DMS114 treated with DMSO at 0.1 percent for 48 hours (cell line): ENCODE results near the gene XPO4.
"Not testable (repeated sequence)": the region's sequence is repeated elsewhere in the genome, so short reads cannot be mapped to it uniquely, and the experiment has no call there.

Source experiments
- DNase-seq: peaks from one replicate; lab custom pipeline; 2025; ENCODE audit not compliant: unreplicated experiment; lab: John Stamatoyannopoulos, UW

XPO4 gene

DNA sequence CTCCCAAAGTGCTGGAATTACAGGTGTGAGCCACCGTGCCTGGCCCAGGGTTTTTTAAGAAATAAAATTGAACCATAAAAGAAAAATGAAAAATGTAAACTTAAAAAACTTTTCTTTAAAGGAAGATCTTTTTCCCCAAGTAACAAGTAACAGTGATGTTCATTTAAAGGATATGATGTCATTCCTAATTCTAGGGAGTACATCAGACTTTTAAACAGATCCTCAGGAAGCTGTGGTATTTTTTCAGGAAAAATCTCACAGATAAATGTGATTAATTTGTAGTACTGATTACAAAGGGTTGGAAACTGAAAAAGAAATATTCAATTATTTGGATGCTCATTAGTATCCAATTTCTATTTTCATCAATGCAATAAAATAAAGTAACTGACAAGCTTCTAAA lies 114.2 kb downstream of the XPO4 start:
- no peak for DNase-seq

DNA sequence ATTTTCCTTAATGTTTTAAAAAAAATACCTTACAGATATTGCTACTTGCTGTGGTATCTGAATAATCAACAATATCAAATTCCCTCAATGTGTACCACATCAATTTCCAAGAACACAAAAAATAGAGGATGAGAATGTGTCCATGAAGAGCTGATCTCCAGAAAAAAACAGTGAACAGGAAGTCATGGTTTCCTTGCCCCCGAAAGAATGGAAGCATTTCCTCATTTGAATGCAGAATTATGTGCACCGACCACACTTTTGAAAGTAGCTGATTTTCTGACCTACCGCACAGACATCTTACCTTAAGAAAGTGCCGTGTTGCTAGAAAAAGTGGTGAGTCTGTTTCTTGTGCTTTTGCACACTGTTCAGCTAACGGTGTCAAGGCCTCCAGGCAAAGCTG lies 115.4 kb downstream of the XPO4 start:
- DNase-seq: no peak

DNA sequence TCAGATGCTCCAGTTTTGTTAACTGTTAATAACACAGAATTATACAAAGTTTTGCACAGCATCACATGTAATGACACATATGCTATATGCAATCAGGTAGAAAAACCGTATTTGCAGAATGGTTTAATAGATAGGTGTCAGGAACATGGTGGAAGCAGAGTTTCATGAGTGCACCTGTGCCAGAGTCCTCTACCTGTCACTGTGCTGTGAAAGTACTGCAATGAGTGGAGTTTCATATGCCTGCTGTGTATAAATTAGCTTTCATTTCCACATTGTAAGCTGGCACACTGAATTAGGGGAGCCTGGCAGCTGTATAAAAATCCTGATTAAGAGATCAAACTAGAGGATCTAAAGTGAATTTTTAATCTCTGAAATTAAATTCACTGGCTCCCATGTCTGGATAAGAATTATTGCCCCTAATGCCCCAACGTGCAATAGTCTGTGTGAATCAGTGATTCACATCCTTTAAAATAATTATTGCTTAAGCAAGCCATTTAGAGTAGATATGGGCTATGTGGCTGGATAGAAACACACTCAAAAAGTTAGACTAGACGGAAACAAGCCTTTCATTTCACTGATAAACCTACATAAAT lies 120.3 kb downstream of the XPO4 start:
- DNase-seq: no peak

DNA sequence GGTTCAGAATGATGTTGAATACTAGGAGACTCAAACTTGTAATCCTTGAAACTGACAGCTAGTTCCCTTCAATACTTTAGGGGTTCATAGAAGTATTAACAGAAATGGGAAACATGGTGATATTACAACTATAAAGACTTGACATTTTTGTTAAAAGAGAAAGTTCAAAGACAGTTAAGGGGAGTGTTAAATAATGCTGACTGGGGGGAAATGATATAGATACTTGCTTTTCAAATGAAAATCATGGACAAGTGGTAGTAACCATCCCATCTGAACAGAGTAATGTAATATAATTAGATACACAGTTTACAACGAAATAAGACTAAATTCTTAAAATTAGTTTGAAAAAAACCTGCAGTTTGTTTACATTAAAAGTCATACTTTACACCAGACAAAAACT lies 122.2 kb downstream of the XPO4 start:
- DNase-seq: no peak

DNA sequence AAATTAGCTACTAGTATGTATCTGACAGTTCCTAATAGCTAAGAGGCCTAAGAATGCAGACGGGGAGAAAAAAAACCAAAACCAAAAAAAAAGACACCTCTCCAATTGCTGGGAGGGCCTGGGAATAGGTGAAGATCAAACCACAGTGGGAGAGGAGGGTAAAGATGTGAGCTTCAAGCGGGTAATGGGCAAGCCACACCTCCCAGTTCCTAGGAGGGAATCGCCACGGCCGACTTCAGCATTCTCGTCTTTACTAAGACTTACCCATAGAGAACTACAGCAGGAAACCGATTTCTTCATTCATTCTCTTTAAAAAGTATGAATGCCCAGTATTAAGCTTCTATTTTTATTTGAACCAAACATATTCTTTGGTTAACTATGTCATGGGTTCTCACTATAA lies 123.1 kb downstream of the XPO4 start:
- no peak for DNase-seq

DNA sequence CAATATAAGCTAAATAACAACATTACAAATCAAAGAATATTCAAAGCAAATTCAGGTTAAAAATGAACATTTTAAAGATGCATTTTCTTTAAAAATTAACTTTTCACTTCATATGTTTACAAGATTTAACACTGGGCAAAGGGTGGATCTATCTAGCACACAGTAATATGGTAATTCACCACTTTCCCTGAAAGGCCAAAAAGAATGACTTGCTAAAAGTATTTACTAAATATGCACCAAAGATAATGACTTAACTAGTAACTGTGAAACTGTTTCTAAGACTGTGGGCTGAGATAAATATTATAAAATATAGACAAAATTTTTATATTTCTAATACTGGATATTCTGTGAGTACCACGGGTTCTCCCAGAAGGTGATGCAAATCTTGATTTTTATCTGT lies 124.2 kb downstream of the XPO4 start:
- DNase-seq: no peak

DNA sequence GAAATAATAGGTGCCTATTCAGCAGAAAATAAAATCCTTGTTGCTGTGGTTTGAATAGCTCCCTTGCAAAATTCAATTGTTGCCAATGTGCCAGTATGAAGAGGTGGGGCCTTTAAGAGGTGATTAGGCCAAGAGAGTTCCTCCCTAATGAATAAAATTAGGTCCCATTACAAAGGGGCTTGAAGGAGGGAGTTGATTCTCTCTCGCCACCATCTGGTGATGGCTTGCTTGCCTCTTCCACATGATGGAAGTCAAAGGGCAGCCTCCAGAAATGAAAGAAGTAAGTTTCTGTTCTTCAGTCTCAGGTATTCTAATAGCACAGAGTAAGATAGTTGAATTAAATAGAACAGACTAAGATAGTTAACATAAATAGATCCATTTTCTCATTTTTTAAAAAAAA lies 125.8 kb downstream of the XPO4 start:
- DNase-seq: no peak

DNA sequence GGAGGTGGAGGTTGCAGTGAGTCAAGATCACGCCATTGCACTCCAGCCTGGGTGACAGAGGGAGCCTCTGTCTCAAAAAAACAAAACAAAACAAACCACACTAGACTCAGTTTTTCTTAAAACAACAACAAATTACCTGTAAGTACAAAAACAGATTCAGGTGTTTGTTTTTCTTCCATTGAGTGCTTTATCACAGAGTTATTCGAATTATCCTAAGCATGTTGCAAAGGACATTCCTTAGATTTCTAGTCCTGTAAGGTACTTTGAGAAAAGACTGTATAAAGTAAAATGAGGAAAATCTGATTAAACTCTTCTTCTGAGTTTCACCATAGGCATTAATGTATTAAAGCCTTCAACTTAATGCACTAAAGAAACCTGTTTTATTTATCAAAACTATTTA lies 126.6 kb downstream of the XPO4 start:
- no peak for DNase-seq

DNA sequence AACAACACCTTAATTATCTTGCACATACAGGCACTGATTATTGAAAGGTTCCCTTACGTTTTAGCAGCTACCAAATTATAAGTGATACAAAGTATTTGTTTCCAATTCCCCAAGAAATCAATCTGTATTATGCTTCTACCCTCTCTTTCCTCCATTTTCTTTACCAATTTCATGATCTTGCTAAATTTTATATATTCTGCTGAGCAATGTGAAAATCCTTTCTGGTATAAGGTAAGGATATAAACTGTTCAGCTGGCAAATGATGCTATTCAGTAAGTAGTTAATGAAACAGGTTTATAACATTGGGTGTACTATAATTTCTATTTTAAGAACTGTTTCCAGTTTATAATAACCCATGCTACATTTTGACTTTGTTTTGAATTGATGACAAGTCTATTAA lies 127.8 kb downstream of the XPO4 start:
- no peak for DNase-seq

DNA sequence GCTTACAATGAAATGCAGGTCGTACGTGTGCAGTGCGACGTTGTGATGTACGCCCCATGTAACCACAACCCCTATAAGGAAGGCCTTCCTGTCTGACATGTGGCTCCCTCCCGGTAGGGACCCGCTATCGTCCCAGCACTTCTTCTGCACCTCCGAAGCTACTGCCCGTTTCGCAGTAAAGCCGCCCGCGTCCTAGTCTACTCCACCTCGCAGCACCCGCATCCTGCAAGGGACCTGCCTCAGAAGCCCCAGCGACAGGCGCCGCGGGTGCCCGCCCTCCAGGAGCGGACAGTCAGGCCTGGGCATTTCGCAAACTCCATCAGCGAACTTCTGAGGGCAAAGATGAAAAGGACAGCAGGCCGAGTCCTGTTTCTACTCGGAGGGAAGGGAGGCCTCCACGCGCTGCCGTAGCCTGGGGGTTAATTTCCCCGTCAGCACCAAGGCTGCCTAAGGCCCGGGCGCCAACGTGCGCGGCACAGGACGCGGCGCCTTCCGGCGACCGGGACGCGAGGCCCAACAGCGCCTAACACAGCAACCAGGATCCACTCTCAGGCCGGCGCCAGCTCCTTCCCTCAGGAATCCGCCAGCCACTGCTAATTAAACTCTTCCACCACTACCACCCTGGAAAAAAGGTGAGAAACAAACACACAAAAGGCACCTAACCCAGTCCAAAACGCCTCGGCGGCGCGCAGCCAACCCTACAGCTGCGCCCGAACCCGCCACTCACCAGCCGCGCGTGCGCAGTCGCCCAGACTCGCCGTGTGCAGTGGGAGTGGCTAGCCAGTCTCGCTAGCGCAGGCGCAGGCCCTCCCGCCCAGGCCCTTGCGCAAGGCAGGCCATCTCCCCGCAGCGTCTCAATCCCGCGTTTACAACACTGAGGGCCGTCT lies 129.1 kb downstream of the XPO4 start, which contains the start of gene EEF1AKMT1:
Gene EEF1AKMT1, minus strand, starts transcription at position 768 of the 887 bp plus-strand sequence. CDS start 16,363 bp downstream, outside the sequence.
- DNase-seq: peak; percentile 68

DNA sequence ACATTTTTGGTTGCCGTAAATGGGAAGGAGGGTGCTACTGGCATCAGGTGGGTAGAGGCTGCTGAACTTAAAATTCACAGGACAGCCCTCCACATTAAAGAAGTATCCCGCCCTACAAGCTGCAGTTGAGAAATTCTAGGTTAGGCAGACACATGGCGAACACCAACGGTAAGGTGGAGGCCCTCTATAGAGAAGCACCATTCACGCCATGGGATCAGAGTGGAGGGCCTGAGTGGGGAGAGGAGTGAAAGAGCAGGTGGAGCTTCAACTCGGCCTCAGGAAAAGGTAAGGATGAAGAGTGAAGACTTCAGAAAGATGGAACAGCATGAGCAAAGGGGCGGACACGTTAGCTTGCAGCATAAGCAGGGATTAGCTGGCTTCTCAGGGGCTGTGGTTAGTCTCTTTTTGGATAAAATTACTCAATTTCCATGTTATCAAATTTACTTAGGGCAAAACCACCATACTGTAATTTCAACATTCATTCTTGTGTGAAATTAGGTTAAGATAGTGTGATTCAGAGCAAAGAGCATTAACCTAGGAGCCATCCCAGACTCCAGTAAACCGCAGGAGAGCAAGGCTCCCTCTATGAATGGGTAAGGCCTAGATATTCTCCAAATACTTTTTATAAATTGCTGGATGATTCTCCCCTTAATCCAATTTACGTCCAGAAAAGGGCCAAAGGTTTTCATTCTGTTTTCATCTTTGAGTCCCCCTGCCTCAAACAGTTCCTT lies 130.0 kb downstream of the XPO4 start:
- DNase-seq: no peak

DNA sequence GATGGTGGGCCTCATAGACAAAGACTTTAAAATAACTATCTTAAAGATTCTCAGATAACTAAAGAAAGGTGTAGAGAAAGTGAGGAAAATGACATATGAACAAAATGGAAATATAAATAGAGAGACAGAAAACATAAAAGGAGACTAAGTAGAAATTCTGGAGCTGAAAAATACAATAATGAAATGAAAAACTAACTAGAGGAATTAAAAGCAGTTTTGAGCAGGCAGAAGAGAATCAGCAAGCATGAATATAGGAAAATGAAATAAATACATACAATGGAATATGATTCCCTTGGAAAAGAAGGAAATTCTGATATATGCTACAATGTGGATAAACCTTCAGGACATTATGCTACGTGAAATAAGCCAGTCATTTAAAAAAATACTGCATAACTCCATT lies 132.7 kb downstream of the XPO4 start:
- DNase-seq: no peak

DNA sequence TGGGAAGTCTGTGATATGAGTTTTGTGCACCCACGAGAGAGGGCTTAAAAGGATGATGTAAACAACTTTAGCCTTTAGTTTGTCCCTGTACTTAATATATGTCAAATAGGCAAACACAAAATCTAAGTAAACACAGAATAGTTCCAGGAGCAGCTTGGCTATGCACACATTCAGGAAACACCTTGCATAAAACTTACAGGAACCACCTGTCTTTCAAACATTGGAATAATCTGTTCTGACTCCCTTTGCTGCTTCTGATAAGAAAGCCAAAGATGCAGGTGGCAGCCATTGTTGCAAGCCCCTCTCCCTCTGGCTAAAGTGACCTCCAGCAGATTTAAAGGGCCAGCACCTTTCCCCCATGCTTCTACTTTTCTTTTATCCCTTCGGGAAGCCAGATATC lies 133.5 kb downstream of the XPO4 start:
- no peak for DNase-seq

DNA sequence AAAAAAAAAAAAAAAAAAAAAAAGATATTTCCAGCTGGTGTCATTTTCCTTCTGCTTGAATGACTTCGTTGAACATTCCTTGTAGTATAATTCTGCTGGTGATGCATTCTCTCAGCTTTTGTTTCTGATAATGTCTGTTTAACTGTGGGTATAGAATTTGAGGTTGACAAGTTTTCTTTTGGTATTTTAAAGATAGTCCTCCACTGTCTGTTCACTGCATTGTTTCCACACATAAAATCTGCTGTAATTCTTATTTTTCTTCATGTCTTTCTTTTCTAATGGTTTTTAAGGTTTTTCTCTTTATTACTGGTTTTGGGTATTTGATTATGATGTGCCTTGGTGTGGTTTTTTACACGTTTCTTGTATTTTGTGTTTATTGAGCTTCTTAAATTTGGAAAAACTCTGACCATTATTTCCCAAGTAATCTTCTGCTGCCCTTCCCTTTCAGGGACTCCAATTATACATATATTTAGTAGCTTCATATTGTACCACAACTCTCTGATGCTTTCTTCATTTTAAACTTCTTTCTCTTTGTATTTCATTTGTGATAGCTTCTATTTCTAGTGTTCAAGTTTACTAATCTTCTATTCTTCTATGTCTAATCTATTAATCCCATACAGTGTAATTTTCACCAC lies 135.1 kb downstream of the XPO4 start:
- DNase-seq: no peak

DNA sequence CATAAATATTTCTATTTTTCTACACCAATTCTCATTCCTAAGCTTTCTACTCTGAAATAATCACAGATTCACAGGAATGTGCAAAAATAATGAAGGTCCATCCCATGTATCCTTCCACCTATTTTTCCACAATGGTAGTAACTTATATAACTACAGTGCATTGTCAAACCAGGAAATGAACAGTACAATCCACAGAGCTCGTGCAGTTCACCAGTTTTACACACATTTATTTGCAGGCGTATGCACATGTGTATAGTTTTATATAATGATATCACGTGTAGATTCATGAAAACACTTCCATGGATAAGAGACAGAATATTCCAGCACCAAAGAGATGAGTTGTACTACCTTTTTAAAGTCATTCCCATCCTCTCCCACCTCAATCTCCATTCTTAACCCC lies 141.7 kb downstream of the XPO4 start:
- DNase-seq: no peak

DNA sequence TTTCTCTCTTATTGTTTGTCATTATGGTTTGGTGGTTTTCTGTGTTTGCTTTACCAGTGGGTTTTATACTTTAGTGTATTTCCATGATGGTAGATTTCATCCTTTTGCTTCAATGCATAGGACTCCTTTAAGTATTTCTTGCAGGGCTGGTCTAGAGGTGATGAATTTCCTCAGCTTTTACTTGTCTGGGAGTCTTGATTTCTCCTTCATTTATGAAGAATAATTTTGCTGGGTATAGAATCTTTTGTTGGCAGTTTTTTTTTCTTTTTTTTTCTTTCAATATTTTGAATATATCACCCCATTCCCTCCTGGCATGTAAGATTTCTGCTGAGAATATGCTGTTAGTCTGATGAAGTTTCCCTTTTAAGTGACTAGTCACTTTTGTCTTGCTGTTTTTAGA lies 148.5 kb downstream of the XPO4 start:
- no peak for DNase-seq

DNA sequence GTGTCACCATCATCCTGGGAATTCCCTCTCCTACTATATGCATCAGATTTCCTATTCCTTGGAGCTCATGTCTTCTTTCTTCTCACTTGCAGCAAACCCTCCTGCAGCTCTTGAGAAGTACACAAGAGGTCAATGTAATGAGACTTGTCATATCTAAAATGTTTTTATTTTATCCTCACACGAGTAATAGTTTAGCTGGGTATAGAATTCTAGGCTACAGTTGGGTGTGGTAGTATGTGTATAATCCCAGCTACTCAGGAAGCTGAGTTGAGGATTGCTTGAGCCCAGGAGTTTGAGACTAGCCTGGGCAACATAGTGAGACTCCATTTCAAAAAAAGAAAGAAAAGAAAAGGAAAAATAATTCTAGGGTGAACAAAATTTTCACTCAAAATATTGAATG lies 153.2 kb downstream of the XPO4 start:
- DNase-seq: no peak

DNA sequence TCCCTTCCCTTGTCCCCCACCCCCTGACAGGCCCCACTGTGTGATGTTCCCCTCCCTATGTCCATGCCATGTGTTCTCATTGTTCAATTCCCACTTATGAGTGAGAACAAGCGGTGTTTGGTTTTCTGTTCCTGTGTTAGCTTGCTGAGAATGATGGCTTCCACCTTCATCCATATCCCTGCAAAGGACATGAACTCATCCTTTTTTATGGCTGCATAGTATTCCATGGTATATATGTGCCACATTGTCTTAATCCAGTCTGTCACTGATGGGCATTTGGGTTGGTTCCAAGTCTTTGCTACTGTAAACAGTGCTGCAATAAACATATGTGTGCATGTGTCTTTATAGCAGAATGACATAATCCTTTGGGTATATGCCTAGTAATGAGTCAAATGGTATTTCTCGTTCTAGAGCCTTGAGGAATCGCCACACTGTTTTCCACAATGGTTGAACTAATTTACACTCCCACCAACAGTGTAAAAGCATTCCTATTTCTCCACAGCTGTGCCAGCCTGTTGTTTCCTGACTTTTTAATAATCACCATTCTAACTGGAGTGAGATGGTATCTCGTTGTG lies 158.6 kb downstream of the XPO4 start:
- DNase-seq: not testable (repeated sequence)

DNA sequence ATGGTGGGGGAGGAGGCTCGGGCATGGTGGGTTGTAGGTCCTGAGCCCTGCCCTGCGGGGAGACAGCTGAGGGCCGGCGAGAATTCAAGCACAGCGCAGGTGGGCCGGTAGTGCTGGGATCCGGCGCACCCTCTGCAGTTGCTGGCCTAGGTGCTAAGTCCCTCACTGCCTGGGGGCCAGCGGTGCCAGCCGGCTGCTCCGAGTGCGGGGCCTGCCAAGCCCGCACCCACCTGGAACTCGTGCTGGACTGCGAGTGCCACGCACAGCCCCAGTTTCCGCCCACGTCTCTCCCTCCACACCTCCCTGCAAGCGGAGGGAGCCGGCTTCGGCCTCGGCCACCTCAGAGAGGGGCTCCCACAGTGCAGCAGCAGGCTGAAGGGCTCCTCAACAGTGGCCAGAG lies 162.5 kb downstream of the XPO4 start:
- no peak for DNase-seq

DNA sequence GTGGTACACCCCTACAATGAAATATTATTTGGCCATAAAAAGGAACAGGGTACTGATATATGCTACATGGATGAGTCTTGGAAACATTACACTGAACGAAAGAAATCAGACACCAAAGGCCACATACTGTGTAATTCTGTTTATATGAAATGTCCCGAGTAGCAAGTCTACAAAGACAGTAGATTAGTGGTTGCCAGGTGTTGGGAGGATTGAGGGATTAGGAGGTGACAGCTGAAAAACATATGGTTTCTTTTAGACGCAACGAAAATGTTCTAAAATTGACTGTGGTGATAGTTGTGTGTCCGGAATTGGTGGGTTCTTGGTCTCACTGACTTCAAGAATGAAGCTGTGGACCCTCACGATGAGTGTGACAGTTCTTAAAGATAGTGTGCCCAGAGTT lies 163.9 kb downstream of the XPO4 start:
- no peak for DNase-seq
